ENCODE results near the gene RRP7A.
A peak's percentile ranks its signal among the peaks of the same experiment; 100 is the strongest.
"Not testable (repeated sequence)": the region's sequence is repeated elsewhere in the genome, so short reads cannot be mapped to it uniquely, and the experiment has no call there.

The RRP7A gene

GRCh38 chr22:42533638-42533977 lies 14.0 kb upstream of the RRP7A start:
- peak overlapping the region; percentile 59 for H3K27ac ChIP-seq (ENCODE audit: low read depth, low read length)
- H2AFZ ChIP-seq (ENCODE audit: low read depth, low read length, severe bottlenecking) = peak overlapping the region; percentile 23
- TF ChIP-seq EZH2phosphoT487 (conservative IDR thresholded peaks at IDR 0.05; ENCODE audit: low read length) (no peak), CTCF (IDR thresholded peaks at IDR 0.05; ENCODE audit: insufficient read depth, low read length, poor library complexity, severe bottlenecking) (no peak)

GRCh38 chr22:42531401-42532084 lies 11.9 kb upstream of the RRP7A start:
- peaks cover 13% of the 10 kb centered on the region for H3F3A ChIP-seq (ENCODE audit: insufficient read depth)
- H3K9me2 ChIP-seq (replicated peaks; ENCODE audit: insufficient read depth, low read length); H3K4me2 ChIP-seq (ENCODE audit: low read depth, low read length, poor library complexity, severe bottlenecking); H3K36me3 ChIP-seq (ENCODE audit: low read length); H3K9me3 ChIP-seq (ENCODE audit: insufficient read depth, low read length); H2AFZ ChIP-seq (ENCODE audit: low read depth, low read length, severe bottlenecking); H3K27ac ChIP-seq (ENCODE audit: low read depth, low read length); H3K9ac ChIP-seq (ENCODE audit: low read length); H3K79me2 ChIP-seq (ENCODE audit: insufficient read depth, low read length); H4K20me1 ChIP-seq (ENCODE audit: low read depth, low read length); H3K4me3 ChIP-seq (ENCODE audit: insufficient read depth, low read length, poor library complexity, severe bottlenecking); H3K27me3 ChIP-seq (ENCODE audit: low read length): not testable (repeated sequence)

More at GRCh38 chr22:42533638-42533977, 14.0 kb upstream of the RRP7A start:
- H3K36me3 ChIP-seq (ENCODE audit: low read length) = no peaks in the 10 kb centered on the region
- H4K20me1 ChIP-seq (ENCODE audit: low read depth, low read length) = no peaks in the 10 kb centered on the region
- H3K79me2 ChIP-seq (ENCODE audit: insufficient read depth, low read length) = no peaks in the 10 kb centered on the region
- H3K9me3 ChIP-seq (ENCODE audit: insufficient read depth, low read length) = no peaks in the 10 kb centered on the region
- H3K9ac ChIP-seq (ENCODE audit: low read length) = peak overlapping the region; percentile 37
- no peaks in the 10 kb centered on the region for H3K27me3 ChIP-seq (ENCODE audit: low read length)
- H3F3A ChIP-seq (ENCODE audit: insufficient read depth) = peaks cover 13% of the 10 kb centered on the region
- H3K4me2 ChIP-seq (ENCODE audit: low read depth, low read length, poor library complexity, severe bottlenecking) = peak overlapping the region; percentile 61
- H3K9me2 ChIP-seq (replicated peaks; ENCODE audit: insufficient read depth, low read length) = no peaks in the 10 kb centered on the region
- peak overlapping the region; percentile 31 for H3K4me3 ChIP-seq (ENCODE audit: insufficient read depth, low read length, poor library complexity, severe bottlenecking)

GRCh38 chr22:42529435-42529834 lies 9.8 kb upstream of the RRP7A start:
- not testable (repeated sequence) for H3K4me2 ChIP-seq (ENCODE audit: low read depth, low read length, poor library complexity, severe bottlenecking); H3K9ac ChIP-seq (ENCODE audit: low read length); H3K9me2 ChIP-seq (replicated peaks; ENCODE audit: insufficient read depth, low read length); H3K4me3 ChIP-seq (ENCODE audit: insufficient read depth, low read length, poor library complexity, severe bottlenecking); H3K27me3 ChIP-seq (ENCODE audit: low read length); H4K20me1 ChIP-seq (ENCODE audit: low read depth, low read length); H2AFZ ChIP-seq (ENCODE audit: low read depth, low read length, severe bottlenecking); H3K79me2 ChIP-seq (ENCODE audit: insufficient read depth, low read length); H3K9me3 ChIP-seq (ENCODE audit: insufficient read depth, low read length); H3K36me3 ChIP-seq (ENCODE audit: low read length); H3K27ac ChIP-seq (ENCODE audit: low read depth, low read length)
- H3F3A ChIP-seq (ENCODE audit: insufficient read depth) = peaks cover 13% of the 10 kb centered on the region

GRCh38 chr22:42528591-42529307 lies 9.2 kb upstream of the RRP7A start:
- no peak overlapping the region for H3K9ac ChIP-seq (ENCODE audit: low read length)
- H3K27ac ChIP-seq (ENCODE audit: low read depth, low read length) = no peak overlapping the region
- no peak for TF ChIP-seq CTCF (IDR thresholded peaks at IDR 0.05; ENCODE audit: insufficient read depth, low read length, poor library complexity, severe bottlenecking)
- TF ChIP-seq EZH2phosphoT487 (conservative IDR thresholded peaks at IDR 0.05; ENCODE audit: low read length) = no peak
- no peak overlapping the region for H3K4me2 ChIP-seq (ENCODE audit: low read depth, low read length, poor library complexity, severe bottlenecking)
- H3K36me3 ChIP-seq (ENCODE audit: low read length) = no peaks in the 10 kb centered on the region
- H2AFZ ChIP-seq (ENCODE audit: low read depth, low read length, severe bottlenecking) = no peak overlapping the region
- no peaks in the 10 kb centered on the region for H3K9me3 ChIP-seq (ENCODE audit: insufficient read depth, low read length)
- H4K20me1 ChIP-seq (ENCODE audit: low read depth, low read length) = no peaks in the 10 kb centered on the region
- H3K79me2 ChIP-seq (ENCODE audit: insufficient read depth, low read length) = no peaks in the 10 kb centered on the region
- peaks cover 10% of the 10 kb centered on the region for H3F3A ChIP-seq (ENCODE audit: insufficient read depth)
- H3K9me2 ChIP-seq (replicated peaks; ENCODE audit: insufficient read depth, low read length) = no peaks in the 10 kb centered on the region
- H3K27me3 ChIP-seq (ENCODE audit: low read length) = no peaks in the 10 kb centered on the region
- H3K4me3 ChIP-seq (ENCODE audit: insufficient read depth, low read length, poor library complexity, severe bottlenecking) = no peak overlapping the region

All from SU-DHL-6 (cell line).